Common myeloid progenitor, CD34-positive (primary cell): ENCODE data around the gene FUT7.

Experiments
- CTCF ChIA-PET: fragments of 350-600 bp; sonication (Branson Sonifier 250); formaldehyde crosslinking; loops from one replicate; lab custom pipeline; 2021; ENCODE audit warnings: antibody characterized with exemption; lab: Charles Lee
- POLR2A ChIA-PET: fragments of 350-600 bp; sonication (Branson Sonifier 250); formaldehyde crosslinking; loops from one replicate; lab custom pipeline; 2021; ENCODE audit warnings: antibody characterized with exemption; lab: Charles Lee
- DNase-seq, 3 donors: peaks; one replicate each; pipeline versions ENCODE4 v3.0.0 to v3.0.0-alpha.2; 2013
- H3K27ac ChIP-seq, 2 experiments: 1 replicate in 1 of 2; 2 replicates in 1 of 2; pipeline ENCODE4 v1.7.0; 2013; ENCODE audit warnings: inconsistent platforms in 2 of 2, low read length in 2 of 2, mild to moderate bottlenecking in 2 of 2, low read depth in 1 of 2, moderate library complexity in 1 of 2; ENCODE audit not compliant: severe bottlenecking in 2 of 2, insufficient read depth in 1 of 2, poor library complexity in 1 of 2
- H3K27me3 ChIP-seq, 5 experiments: replicated peaks in 2 of 5; 1 replicate in 3 of 5; 2 replicates in 2 of 5; pipeline versions ENCODE4 v1.6.1 to v1.7.0; 2013; ENCODE audit warnings: low read length in 4 of 5, mild to moderate bottlenecking in 2 of 5, moderate library complexity in 2 of 5, inconsistent platforms in 1 of 5; ENCODE audit not compliant: insufficient read depth in 5 of 5, control insufficient read depth in 4 of 5
- H3K36me3 ChIP-seq, 4 experiments: 1 replicate in 2 of 4; 2 replicates in 2 of 4; pipeline versions ENCODE4 v1.6.1 to v1.7.0; 2013; ENCODE audit warnings: low read length in 3 of 4, control low read depth in 1 of 4, mild to moderate bottlenecking in 1 of 4; ENCODE audit not compliant: control insufficient read depth in 4 of 4, insufficient read depth in 4 of 4
- H3K4me1 ChIP-seq, 4 experiments: 1 replicate in 3 of 4; 2 replicates in 1 of 4; pipeline versions ENCODE4 v1.6.1 to v1.7.1; 2013; ENCODE audit warnings: low read length in 3 of 4, mild to moderate bottlenecking in 3 of 4, control low read depth in 1 of 4, inconsistent platforms in 1 of 4, moderate library complexity in 1 of 4; ENCODE audit not compliant: control insufficient read depth in 4 of 4, insufficient read depth in 4 of 4; ENCODE audit errors: control extremely low read depth in 1 of 4
- H3K4me3 ChIP-seq, 7 experiments: 1 replicate in 4 of 7; 2 replicates in 3 of 7; pipeline versions ENCODE4 v1.5.1 to v1.7.0; 2013; ENCODE audit warnings: mild to moderate bottlenecking in 7 of 7, low read length in 6 of 7, moderate library complexity in 6 of 7, inconsistent platforms in 2 of 7, low read depth in 2 of 7, control low read depth in 1 of 7; ENCODE audit not compliant: insufficient read depth in 4 of 7, control insufficient read depth in 1 of 7; ENCODE audit errors: extremely low read depth in 1 of 7
- H3K9me3 ChIP-seq, 5 experiments: 1 replicate in 4 of 5; 2 replicates in 1 of 5; pipeline versions ENCODE4 v1.6.1 to v1.7.1; 2013; ENCODE audit warnings: low read length in 4 of 5, mild to moderate bottlenecking in 2 of 5, inconsistent platforms in 1 of 5, low read depth in 1 of 5, moderate library complexity in 1 of 5; ENCODE audit not compliant: control insufficient read depth in 4 of 5, insufficient read depth in 2 of 5; ENCODE audit errors: control extremely low read depth in 1 of 5
- WGBS: methylation state at CpG from one replicate; pipeline ENCODE4 v1.1.5; 2013; ENCODE audit not compliant: insufficient coverage; 5-methylcytosine and 5-hydroxymethylcytosine counted together

The FUT7 gene

GRCh38 chr9:137044037-137044436 lies 12.1 kb upstream of the FUT7 start:
- peak overlapping the region in 1 of 2 experiments; percentile 43 for H3K27ac ChIP-seq
- DNase-seq = no peak
- POLR2A ChIA-PET = interaction anchor here (1.3 kb wide), 1 partner anchor 15 kb away, joined by 3 read pairs; no protein-coding TSS in a partner anchor
- no peaks in the 10 kb centered on the region for H3K9me3 ChIP-seq
- H3K27me3 ChIP-seq = peaks cover 0 to 17% (median 5%) of the 10 kb centered on the region in 5 experiments
- peaks cover 0 to 53% (median 47%) of the 10 kb centered on the region in 4 experiments for H3K4me1 ChIP-seq
- peak overlapping the region in 4 of 7 experiments; percentile 67 to 85 (median 74) for H3K4me3 ChIP-seq
- peaks cover 0 to 31% (median 17%) of the 10 kb centered on the region in 4 experiments for H3K36me3 ChIP-seq
- 74% methylated on average over 12 of the region's 12 CpGs for WGBS
- CTCF ChIA-PET = interaction anchor here (1.3 to 2.6 kb wide), 4 partner anchors 9 to 46 kb away, joined by 3 to 25 read pairs (median 8); no protein-coding TSS in a partner anchor

GRCh38 chr9:137042751-137043727 lies 11.2 kb upstream of the FUT7 start:
- peak overlapping the region in 2 of 7 experiments; percentile 43 to 85 for H3K4me3 ChIP-seq
- WGBS = 93% methylated on average over 24 of the region's 36 CpGs
- CTCF ChIA-PET = interaction anchor here (1.2 to 2.6 kb wide), 3 partner anchors 8 to 15 kb away, joined by 3 to 25 read pairs (median 12); partner anchors contain the start of gene ABCA2

GRCh38 chr9:137041124-137041523 lies 9.2 kb upstream of the FUT7 start:
- no peak overlapping the region for H3K4me3 ChIP-seq
- H3K27me3 ChIP-seq = no peaks in the 10 kb centered on the region
- H3K36me3 ChIP-seq = peaks cover 0 to 45% (median 28%) of the 10 kb centered on the region in 4 experiments
- H3K4me1 ChIP-seq = peaks cover 0 to 44% (median 40%) of the 10 kb centered on the region in 4 experiments
- POLR2A ChIA-PET = no interaction called here
- WGBS = 76% methylated on average over 5 of the region's 16 CpGs
- no peak for DNase-seq
- CTCF ChIA-PET = interaction anchor here (1.1 to 8.5 kb wide), 3 partner anchors 17 to 27 kb away, joined by 3 to 109 read pairs (median 4); partner anchors contain the start of gene ABCA2
- H3K27ac ChIP-seq = no peak overlapping the region
- H3K9me3 ChIP-seq = no peaks in the 10 kb centered on the region

More at GRCh38 chr9:137042751-137043727, 11.2 kb upstream of the FUT7 start:
- H3K9me3 ChIP-seq = no peaks in the 10 kb centered on the region
- H3K36me3 ChIP-seq = peaks cover 0 to 37% (median 23%) of the 10 kb centered on the region in 4 experiments
- peaks cover 0 to 53% (median 47%) of the 10 kb centered on the region in 4 experiments for H3K4me1 ChIP-seq
- POLR2A ChIA-PET = no interaction called here
- no peak for DNase-seq
- H3K27ac ChIP-seq = no peak overlapping the region
- H3K27me3 ChIP-seq = peaks cover 0 to 9% (median 3%) of the 10 kb centered on the region in 5 experiments

GRCh38 chr9:137040568-137040967 lies 8.7 kb upstream of the FUT7 start:
- Histone ChIP-seq H3K4me3 (no peak overlapping the region), H3K9me3 (no peaks in the 10 kb centered on the region), H3K4me1 (peaks cover 0 to 46% (median 41%) of the 10 kb centered on the region in 4 experiments), H3K36me3 (peaks cover 0 to 48% (median 29%) of the 10 kb centered on the region in 4 experiments), H3K27ac (no peak overlapping the region), H3K27me3 (no peaks in the 10 kb centered on the region)
- 95% methylated on average over 23 of the region's 23 CpGs for WGBS
- POLR2A ChIA-PET = no interaction called here
- CTCF ChIA-PET = interaction anchor here (1.1 to 8.5 kb wide), 2 partner anchors 16 to 27 kb away, joined by 4 to 109 read pairs; partner anchors contain the start of gene ABCA2
- DNase-seq = no peak

GRCh38 chr9:137039611-137040366 lies 7.9 kb upstream of the FUT7 start:
- DNase-seq = no peak
- peaks cover 0 to 51% (median 30%) of the 10 kb centered on the region in 4 experiments for H3K36me3 ChIP-seq
- no peak overlapping the region for H3K4me3 ChIP-seq
- H3K27ac ChIP-seq = no peak overlapping the region
- no peaks in the 10 kb centered on the region for H3K9me3 ChIP-seq
- peaks cover 0 to 46% (median 42%) of the 10 kb centered on the region in 4 experiments for H3K4me1 ChIP-seq
- ChIA-PET CTCF (interaction anchor here (1.0 to 8.5 kb wide), 6 partner anchors 15 to 92 kb away, joined by 3 to 109 read pairs (median 5); partner anchors contain the start of genes ABCA2, CLIC3 and SAPCD2), POLR2A (interaction anchor here (0.5 kb wide), 1 partner anchor 422 kb away, joined by 3 read pairs; no protein-coding TSS in a partner anchor)
- no peaks in the 10 kb centered on the region for H3K27me3 ChIP-seq
- 92% methylated on average over 19 of the region's 32 CpGs for WGBS

GRCh38 chr9:137038916-137039315 lies 7.0 kb upstream of the FUT7 start:
- POLR2A ChIA-PET = interaction anchor here (0.5 kb wide), 1 partner anchor 423 kb away, joined by 3 read pairs; no protein-coding TSS in a partner anchor
- DNase-seq = no peak
- no peaks in the 10 kb centered on the region for H3K27me3 ChIP-seq
- peaks cover 0 to 51% (median 30%) of the 10 kb centered on the region in 4 experiments for H3K36me3 ChIP-seq
- WGBS = 98% methylated on average over 6 of the region's 9 CpGs
- H3K4me3 ChIP-seq = no peak overlapping the region
- H3K27ac ChIP-seq = no peak overlapping the region
- CTCF ChIA-PET = interaction anchor here (1.0 to 8.5 kb wide), 7 partner anchors 14 to 91 kb away, joined by 3 to 109 read pairs (median 4); partner anchors contain the start of genes ABCA2, CLIC3 and SAPCD2
- no peaks in the 10 kb centered on the region for H3K9me3 ChIP-seq
- peaks cover 0 to 44% (median 40%) of the 10 kb centered on the region in 4 experiments for H3K4me1 ChIP-seq
